Peyer's patch (tissue), 4 donors: Measurements from ENCODE around the gene DDX27.

Source experiments
- CTCF ChIP-seq, 6 experiments: fragments of 450-650 bp in 4 of 6; fragments of 200-600 bp in 2 of 6; sonication (generic) in 1 of 6; IDR thresholded peaks; one replicate each; pipeline ENCODE4 v1.5.1; 2017 to 2019; ENCODE audit warnings: antibody characterized with exemption in 6 of 6, mild to moderate bottlenecking in 3 of 6, moderate library complexity in 1 of 6
- POLR2A ChIP-seq, 2 donors: fragments of 450-650 bp; IDR thresholded peaks; one replicate each; pipeline ENCODE4 v1.5.1; 2017; ENCODE audit warnings: antibody characterized with exemption in 2 of 2, mild to moderate bottlenecking in 2 of 2, moderate library complexity in 2 of 2

GRCh38 chr20:49282584-49283171 is 63.5 kb downstream of the DDX27 start:
- TF ChIP-seq CTCF (IDR thresholded peaks at IDR 0.05) (no peak), POLR2A (IDR thresholded peaks at IDR 0.05) (no peak)
